Ishikawa (cell line): ENCODE data around the gene KCNB1.

ENCODE experiments used
- CEBPB ChIP-seq: IDR thresholded peaks from 2 replicates; pipeline ENCODE4 v1.6.1; 2012
- CREB1 ChIP-seq: IDR thresholded peaks from 2 replicates; pipeline ENCODE4 v1.6.1; 2012; ENCODE audit warnings: low read depth
- EGR1 ChIP-seq: IDR thresholded peaks from 2 replicates; pipeline ENCODE4 v1.6.1; 2012
- EP300 ChIP-seq: IDR thresholded peaks from 2 replicates; pipeline ENCODE4 v1.6.1; 2012; ENCODE audit warnings: borderline replicate concordance
- FOXM1 ChIP-seq: IDR thresholded peaks from 2 replicates; pipeline ENCODE4 v1.6.1; 2012; ENCODE audit warnings: low read depth, borderline replicate concordance
- MAX ChIP-seq: IDR thresholded peaks from 2 replicates; pipeline ENCODE4 v1.6.1; 2012
- NFIC ChIP-seq: IDR thresholded peaks from 2 replicates; pipeline ENCODE4 v1.6.1; 2012
- RAD21 ChIP-seq: IDR thresholded peaks from 2 replicates; pipeline ENCODE4 v1.6.1; 2012; ENCODE audit warnings: low read depth
- REST ChIP-seq: IDR thresholded peaks from 2 replicates; pipeline ENCODE4 v1.6.1; 2012; ENCODE audit warnings: low read depth, mild to moderate bottlenecking
- TAF1 ChIP-seq: IDR thresholded peaks from 2 replicates; pipeline ENCODE4 v1.6.1; 2012; ENCODE audit warnings: low read depth, mild to moderate bottlenecking
- TCF12 ChIP-seq: IDR thresholded peaks from 2 replicates; pipeline ENCODE4 v1.6.1; 2012; ENCODE audit warnings: low read depth
- TEAD4 ChIP-seq: IDR thresholded peaks from 2 replicates; pipeline ENCODE4 v1.6.1; 2012
- USF1 ChIP-seq: IDR thresholded peaks from 2 replicates; pipeline ENCODE4 v1.6.1; 2012
- YY1 ChIP-seq: IDR thresholded peaks from 2 replicates; pipeline ENCODE4 v1.6.1; 2012; ENCODE audit warnings: low read depth
- ZBTB7A ChIP-seq: IDR thresholded peaks from 2 replicates; pipeline ENCODE4 v1.6.1; 2012; ENCODE audit warnings: low read depth

The KCNB1 gene

GRCh38 chr20:49482621-49483017, at the start of gene KCNB1:
Gene KCNB1 (minus strand): TSS chr20:49482668. CDS start chr20:49482480, 188 bp downstream.
- no peak for TF ChIP-seq FOXM1
- peak; percentile 14; the same call in 1 of the 2 replicates for TF ChIP-seq YY1
- TF ChIP-seq USF1 = no peak
- TF ChIP-seq NFIC = peak; percentile 11; the same call in 1 of the 2 replicates
- no peak for TF ChIP-seq RAD21
- no peak for TF ChIP-seq CEBPB
- no peak for TF ChIP-seq TCF12
- no peak for TF ChIP-seq TAF1
- peak; percentile 48 for TF ChIP-seq MAX
- TF ChIP-seq ZBTB7A = peak; percentile 75
- TF ChIP-seq EGR1 = peak; percentile 22; the same call in 1 of the 2 replicates
- peak; percentile 95 for TF ChIP-seq REST

- TF ChIP-seq FOXM1 (no peak), USF1 (no peak), ZBTB7A (no peak), EGR1 (no peak), TEAD4 (no peak), MAX (no peak), RAD21 (no peak), NFIC (no peak), CEBPB (no peak), TAF1 (no peak), EP300 (no peak), TCF12 (no peak), REST (no peak), CREB1 (no peak)
These were observed 47.0 kb upstream of the KCNB1 start for GRCh38 chr20:49529470-49529869.

GRCh38 chr20:49526568-49526967, 44.1 kb upstream of the KCNB1 start:
- TF ChIP-seq CREB1 = no peak
- no peak for TF ChIP-seq TEAD4
- TF ChIP-seq EP300 = no peak
- TF ChIP-seq CEBPB = no peak
- TF ChIP-seq YY1 = no peak
- TF ChIP-seq ZBTB7A = no peak
- no peak for TF ChIP-seq REST

GRCh38 chr20:49526056-49526455, 43.6 kb upstream of the KCNB1 start:
- no peak for TF ChIP-seq REST
